Heart left ventricle (tissue), 16 donors: ENCODE data around the gene MIA2. TPM values are rescaled to one million over a fixed set of nuclear protein-coding genes. Genes with fewer than 3 reads are reported as not detected.

Experiments
- ATAC-seq, 4 donors: fragments of 200-7000 bp; cut with Tn5 transposase; one replicate each; pipeline ENCODE4 v1.9.1; 2020 to 2022; ENCODE audit warnings: moderate library complexity in 4 of 4, mild to moderate bottlenecking in 3 of 4, moderate number of reproducible peaks in 1 of 4
- DNase-seq, 5 donors: peaks; one replicate each; pipeline ENCODE4 v3.0.0-alpha.2; 2020
- H3K27ac ChIP-seq, 12 donors: fragments of 200-600 bp; sonication (generic) in 4 of 12; one replicate each; pipeline versions ENCODE4 v1.5.0 to v1.8.0; 2016 to 2022; ENCODE audit warnings: mild to moderate bottlenecking in 2 of 12
- H3K27me3 ChIP-seq, 9 donors: fragments of 200-600 bp; sonication (generic) in 2 of 9; one replicate each; pipeline versions ENCODE4 v1.5.1 to v1.8.0; 2016 to 2022; ENCODE audit warnings: mild to moderate bottlenecking in 3 of 9
- H3K36me3 ChIP-seq, 9 donors: fragments of 200-600 bp; sonication (generic) in 2 of 9; one replicate each; pipeline versions ENCODE4 v1.5.0 to v1.8.0; 2018 to 2022; ENCODE audit warnings: mild to moderate bottlenecking in 2 of 9
- H3K4me1 ChIP-seq, 12 donors: fragments of 200-600 bp; sonication (generic) in 4 of 12; one replicate each; pipeline versions ENCODE4 v1.5.0 to v1.8.0; 2016 to 2022; ENCODE audit warnings: mild to moderate bottlenecking in 3 of 12
- H3K4me3 ChIP-seq, 12 donors: fragments of 200-600 bp; sonication (generic) in 4 of 12; one replicate each; pipeline versions ENCODE4 v1.5.0 to v1.8.0; 2017 to 2022; ENCODE audit warnings: mild to moderate bottlenecking in 9 of 12, moderate library complexity in 4 of 12
- H3K9me3 ChIP-seq, 12 donors: fragments of 200-600 bp; sonication (generic) in 4 of 12; one replicate each; pipeline versions ENCODE4 v1.5.0 to v1.8.0; 2016 to 2022; ENCODE audit warnings: mild to moderate bottlenecking in 1 of 12
- POLR2A ChIP-seq, 2 donors: fragments of 450-650 bp; IDR thresholded peaks; one replicate each; pipeline ENCODE4 v1.6.1; 2017; ENCODE audit warnings: antibody characterized with exemption in 2 of 2, mild to moderate bottlenecking in 2 of 2, moderate library complexity in 2 of 2
- WGBS, 4 donors: extraction: QIAGEN DNeasy Blood & Tissue Kit in 2 of 4; methylation state at CpG; one replicate each; pipeline versions ENCODE4 v1.1.5 to v1.1.7; 2013 to 2018; 5-methylcytosine and 5-hydroxymethylcytosine counted together
- intact Hi-C, 10 donors: fragments of 100-400 bp; cut with DNase I; formaldehyde crosslinking; loops; one replicate each; pipeline versions ENCODE4 v1.11.1 to v1.14.2; 2022
- polyA plus RNA-seq, 2 donors: library from polyadenylated mRNA; stranded (reverse); fragments of 200-250 nt; gene quantifications; one replicate each; pipeline ENCODE4 v1.2.3, GENCODE V29; 2013
- total RNA-seq, 9 donors: library from RNA; depleted of rRNA in 2 of 9; stranded (reverse); fragments of >200 nt in 2 of 9; fragmentation: NEBNext Ultra II Directional in 3 of 9; extraction: Animal tissue kit (Norgen Biotek cat#: 25700) in 3 of 9; gene quantifications; one replicate each; pipeline versions ENCODE4 v1.1.0 to v1.2.4, GENCODE V29; 2016 to 2023
- TF ChIP-seq, protein P1 (sequence below), 12 donors: fragments of 200-600 bp; sonication (generic) in 4 of 12; IDR thresholded peaks; one replicate each; pipeline versions ENCODE4 v1.5.0 to v1.8.0; 2018 to 2022; ENCODE audit warnings: antibody characterized with exemption in 12 of 12, mild to moderate bottlenecking in 5 of 12
- donor health status: ischemic (EF 13 %, LVEDD 7.1; RV severe dilation, severe dysfunction).
- donor health status: healthy with polysubstance abuse.
- donor health status: DM: no; HTN: yes; CAD: no.
- donor health status: DM: no; HTN: no; CAD: no.
- donor health status: ischemic (EF 25% LVEDD 6.9; RV normal size, moderate dysfunction).
- donor health status: ischemic (EF 25% LVEDD 5.7; RV mildly dilated, moderate dysfunction).
- donor health status: healthy.
- donor health status: DM: yes; HTN: yes; CAD: no.
- donor health status: ischemic (EF 35%, LVEDD 5.7; RV mildly dilated, moderate dysfunction).
- donor health status: nonischemic (EF 11% LVEDD 7.7; RV severe dilation, severe dysfunction).
- donor health status: DM: yes; HTN: yes; CAD: no.
- donor health status: PGD.
- donor health status: ischemic (EF 29% LVEDD 5.4; RV normal size, mild dysfunction).
- donor health status: nonischemic (EF 23%, LVEDD 6.1; RV moderate dilation, normal function).

MIA2 gene
- total and polyA plus RNA-seq, 11 donors, result 9.3 to 31.8 (median 19.8) TPM

GRCh38 chr14:39228509-39229221 lies 5.0 kb upstream of the MIA2 start:
- no peaks in the 10 kb centered on the region for H3K9me3 ChIP-seq
- peak overlapping the region in 1 of 12 donors; percentile 76 for H3K27ac ChIP-seq
- no peaks in the 10 kb centered on the region for H3K36me3 ChIP-seq
- peaks cover 0 to 35% (median 0%) of the 10 kb centered on the region in 12 donors for H3K4me1 ChIP-seq
- DNase-seq (no peak), ATAC-seq (no peak)
- H3K4me3 ChIP-seq, result no peak overlapping the region
- no peak for TF ChIP-seq POLR2A (IDR thresholded peaks at IDR 0.05)
- TF ChIP-seq, protein P1, sequence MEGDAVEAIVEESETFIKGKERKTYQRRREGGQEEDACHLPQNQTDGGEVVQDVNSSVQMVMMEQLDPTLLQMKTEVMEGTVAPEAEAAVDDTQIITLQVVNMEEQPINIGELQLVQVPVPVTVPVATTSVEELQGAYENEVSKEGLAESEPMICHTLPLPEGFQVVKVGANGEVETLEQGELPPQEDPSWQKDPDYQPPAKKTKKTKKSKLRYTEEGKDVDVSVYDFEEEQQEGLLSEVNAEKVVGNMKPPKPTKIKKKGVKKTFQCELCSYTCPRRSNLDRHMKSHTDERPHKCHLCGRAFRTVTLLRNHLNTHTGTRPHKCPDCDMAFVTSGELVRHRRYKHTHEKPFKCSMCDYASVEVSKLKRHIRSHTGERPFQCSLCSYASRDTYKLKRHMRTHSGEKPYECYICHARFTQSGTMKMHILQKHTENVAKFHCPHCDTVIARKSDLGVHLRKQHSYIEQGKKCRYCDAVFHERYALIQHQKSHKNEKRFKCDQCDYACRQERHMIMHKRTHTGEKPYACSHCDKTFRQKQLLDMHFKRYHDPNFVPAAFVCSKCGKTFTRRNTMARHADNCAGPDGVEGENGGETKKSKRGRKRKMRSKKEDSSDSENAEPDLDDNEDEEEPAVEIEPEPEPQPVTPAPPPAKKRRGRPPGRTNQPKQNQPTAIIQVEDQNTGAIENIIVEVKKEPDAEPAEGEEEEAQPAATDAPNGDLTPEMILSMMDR (IDR thresholded peaks at IDR 0.05), result no peak
- intact Hi-C loops, result no loop called here
- 61 to 77% (median 66%) methylated on average over 11 of the region's 11 CpGs for WGBS, 4 donors
- no peaks in the 10 kb centered on the region for H3K27me3 ChIP-seq

GRCh38 chr14:39229222-39229543 lies 4.5 kb upstream of the MIA2 start:
- H3K4me1 ChIP-seq, result peaks cover 0 to 35% (median 0%) of the 10 kb centered on the region in 12 donors
- peak overlapping the region in 1 of 12 donors; percentile 76 for H3K27ac ChIP-seq
- TF ChIP-seq, protein P1 (IDR thresholded peaks at IDR 0.05), result no peak
- TF ChIP-seq POLR2A (IDR thresholded peaks at IDR 0.05), result no peak
- intact Hi-C loops, result no loop called here
- no peaks in the 10 kb centered on the region for H3K36me3 ChIP-seq
- H3K27me3 ChIP-seq, result no peaks in the 10 kb centered on the region
- no peaks in the 10 kb centered on the region for H3K9me3 ChIP-seq
- 77 to 100% (median 91%) methylated on average over 1 of the region's 1 CpG for WGBS, 4 donors
- H3K4me3 ChIP-seq, result no peak overlapping the region
- ATAC-seq (peak in 1 of 4 donors; percentile 10), DNase-seq (no peak)

GRCh38 chr14:39229601-39230110 lies 4.1 kb upstream of the MIA2 start:
- Histone ChIP-seq H3K36me3 (no peaks in the 10 kb centered on the region), H3K27ac (peak overlapping the region in 1 of 12 donors; percentile 76), H3K27me3 (no peaks in the 10 kb centered on the region), H3K4me3 (no peak overlapping the region), H3K9me3 (no peaks in the 10 kb centered on the region), H3K4me1 (peaks cover 0 to 40% (median 0%) of the 10 kb centered on the region in 12 donors)
- intact Hi-C loops, result no loop called here
- ATAC-seq (no peak), DNase-seq (no peak)
- TF ChIP-seq, protein P1 (IDR thresholded peaks at IDR 0.05), result no peak
- no peak for TF ChIP-seq POLR2A (IDR thresholded peaks at IDR 0.05)
- 76 to 94% (median 83%) methylated on average over 3 of the region's 3 CpGs for WGBS, 4 donors

- intact Hi-C loops, result no loop called here
- WGBS, 4 donors, result 78 to 90% (median 87%) methylated on average over 5 of the region's 5 CpGs
- no peak overlapping the region for H3K4me3 ChIP-seq
- no peak for ATAC-seq
- H3K9me3 ChIP-seq, result no peaks in the 10 kb centered on the region
- no peak for DNase-seq
- TF ChIP-seq, protein P1 (IDR thresholded peaks at IDR 0.05), result no peak
- no peak for TF ChIP-seq POLR2A (IDR thresholded peaks at IDR 0.05)
- no peaks in the 10 kb centered on the region for H3K27me3 ChIP-seq
- H3K36me3 ChIP-seq, result no peaks in the 10 kb centered on the region
- peaks cover 0 to 40% (median 0%) of the 10 kb centered on the region in 12 donors for H3K4me1 ChIP-seq
- no peak overlapping the region for H3K27ac ChIP-seq
Measured at GRCh38 chr14:39230416-39231035, 3.2 kb upstream of the MIA2 start.
